HG02884 (cell line): ENCODE results near the gene SLC22A12.

ENCODE experiments used
- ATAC-seq: cut with Tn5 transposase; IDR thresholded peaks from one replicate; pipeline ENCODE4 v1.9.1; 2021; ENCODE audit warnings: mild to moderate bottlenecking, moderate library complexity; ENCODE audit not compliant: unreplicated experiment

Gene SLC22A12

DNA sequence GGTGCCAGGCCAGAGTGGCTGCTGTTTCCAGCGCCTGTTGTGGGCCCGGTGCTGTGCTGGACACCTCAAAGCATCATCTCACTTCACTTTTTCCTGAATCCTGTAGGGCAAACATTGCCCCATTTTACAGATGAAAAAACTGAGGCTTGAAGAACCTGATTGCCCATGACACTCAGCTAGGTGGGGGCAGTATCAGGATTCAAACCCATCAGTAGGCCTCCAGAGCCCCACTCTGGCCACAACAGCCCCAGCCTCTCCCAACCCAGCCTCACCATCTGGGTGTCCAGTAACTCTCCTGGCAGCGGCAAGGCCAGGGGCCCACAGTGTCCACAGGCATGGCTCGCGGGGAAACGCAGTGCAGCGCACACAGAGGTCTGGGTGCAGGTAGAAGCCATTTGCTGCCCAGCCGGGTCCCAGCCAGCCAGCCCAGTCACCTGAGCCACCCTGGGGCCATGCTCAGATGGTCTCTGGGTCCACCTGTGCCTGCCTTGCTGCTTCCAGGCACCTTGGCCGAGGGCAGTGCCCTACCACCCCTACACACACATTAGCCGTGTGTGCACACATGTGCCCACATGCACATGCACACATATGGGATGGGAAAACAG is 11.5 kb downstream of the SLC22A12 start:
- no peak for ATAC-seq

DNA sequence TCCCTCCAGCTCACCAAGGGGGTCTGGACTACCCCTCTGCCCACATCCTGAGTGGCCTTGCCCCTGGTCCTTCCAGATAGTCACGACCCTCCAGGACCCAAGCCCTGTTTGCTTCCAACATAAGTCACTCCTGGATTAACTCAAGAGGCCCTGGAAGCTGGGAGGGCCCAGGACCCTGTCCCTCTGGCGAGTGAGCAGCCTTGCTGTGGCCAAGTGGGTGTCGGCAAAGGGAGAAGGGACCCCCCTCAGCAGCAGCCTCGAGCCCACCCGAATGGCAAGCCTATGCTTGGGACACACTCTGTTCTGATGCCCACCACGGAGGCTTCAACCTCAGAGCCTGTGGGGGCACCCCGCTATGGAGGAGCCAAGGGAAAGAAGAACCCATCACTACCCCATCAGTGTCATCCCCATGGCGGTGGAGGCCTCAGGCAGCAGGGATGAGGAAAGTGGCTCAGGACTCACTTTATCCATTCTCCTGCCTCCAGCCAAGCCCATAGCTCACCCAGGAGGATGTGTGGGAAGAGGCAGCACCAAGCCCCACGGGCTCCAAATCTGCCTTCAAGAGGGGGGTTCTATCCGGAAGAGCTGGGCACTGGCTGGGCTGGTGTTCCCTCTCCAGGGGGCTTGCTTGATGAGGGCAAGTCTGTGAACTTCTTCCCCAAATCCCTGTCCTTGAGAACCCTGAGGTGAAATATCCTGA is 12.5 kb downstream of the SLC22A12 start:
- ATAC-seq: no peak

DNA sequence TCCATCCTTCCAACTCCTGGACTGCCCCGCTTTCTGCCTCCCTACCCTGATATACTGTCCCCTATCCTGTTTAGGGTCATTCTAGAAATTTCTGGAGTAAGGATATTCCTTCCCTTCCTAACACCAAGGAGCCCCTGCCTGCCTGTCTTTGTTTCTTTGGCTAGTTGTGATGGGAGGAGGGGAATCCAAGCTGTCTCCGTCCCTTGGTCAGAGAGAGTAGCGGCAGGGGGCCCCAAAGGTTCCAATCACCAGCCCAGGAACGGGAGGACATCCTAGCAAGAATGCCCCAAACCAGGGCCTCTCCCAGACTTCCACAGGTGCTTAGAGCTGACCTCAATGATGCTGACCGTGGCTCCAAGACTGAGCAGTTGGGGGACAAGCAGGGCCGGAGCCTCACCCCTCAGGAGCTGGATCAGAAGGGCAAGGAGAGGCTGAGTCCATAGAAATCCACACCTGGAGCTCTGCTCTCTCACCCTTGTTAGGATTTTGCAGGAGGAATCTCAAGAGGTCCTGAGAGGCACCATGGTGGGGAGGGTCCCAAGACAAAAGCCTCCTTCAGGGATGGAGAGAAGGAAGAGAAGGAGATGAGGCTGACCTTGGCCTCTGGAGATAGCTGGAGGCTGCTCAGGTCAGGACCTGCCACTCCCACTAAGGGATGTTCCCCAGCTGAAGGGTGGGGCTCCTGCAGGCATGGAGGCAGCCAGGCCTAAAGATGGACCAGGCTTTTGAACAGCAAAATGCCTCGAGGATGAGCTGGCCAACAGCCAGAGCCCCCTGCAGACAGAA is 13.6 kb downstream of the SLC22A12 start:
- ATAC-seq: no peak

- ATAC-seq: no peak
Observed at GRCh38 chr11:64605244-64605560, 14.2 kb downstream of the SLC22A12 start.

- no peak for ATAC-seq
Observed at GRCh38 chr11:64605656-64606585, 14.9 kb downstream of the SLC22A12 start.

DNA sequence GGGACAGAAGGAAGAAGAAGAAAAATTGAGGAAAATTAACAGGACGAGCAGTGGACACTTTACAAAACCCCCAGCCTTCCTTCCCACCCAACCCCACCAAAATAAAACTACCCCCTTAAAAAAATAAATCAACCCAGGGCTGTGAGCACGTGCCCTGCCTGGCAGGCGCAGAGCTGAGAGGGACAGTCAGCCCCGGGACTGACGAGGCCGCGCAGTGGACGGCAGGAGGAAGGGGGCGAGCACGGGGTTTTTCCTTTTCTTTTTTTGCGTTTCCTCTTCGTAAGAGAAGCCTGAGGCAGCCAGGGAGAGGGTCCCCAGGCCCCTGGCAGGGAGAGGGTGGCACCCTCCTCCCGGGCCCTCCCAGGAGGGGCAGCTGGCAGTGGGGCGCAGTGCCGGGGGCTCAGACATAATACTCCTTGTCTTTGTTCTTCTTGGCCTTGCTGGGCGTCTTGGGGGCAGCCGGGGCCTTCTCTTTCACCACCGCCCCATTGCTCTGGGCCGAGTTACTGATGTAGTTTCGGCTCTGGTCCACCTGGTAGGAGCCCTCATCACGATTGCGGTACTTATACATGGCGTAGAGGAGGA is 15.9 kb downstream of the SLC22A12 start:
- no peak for ATAC-seq

DNA sequence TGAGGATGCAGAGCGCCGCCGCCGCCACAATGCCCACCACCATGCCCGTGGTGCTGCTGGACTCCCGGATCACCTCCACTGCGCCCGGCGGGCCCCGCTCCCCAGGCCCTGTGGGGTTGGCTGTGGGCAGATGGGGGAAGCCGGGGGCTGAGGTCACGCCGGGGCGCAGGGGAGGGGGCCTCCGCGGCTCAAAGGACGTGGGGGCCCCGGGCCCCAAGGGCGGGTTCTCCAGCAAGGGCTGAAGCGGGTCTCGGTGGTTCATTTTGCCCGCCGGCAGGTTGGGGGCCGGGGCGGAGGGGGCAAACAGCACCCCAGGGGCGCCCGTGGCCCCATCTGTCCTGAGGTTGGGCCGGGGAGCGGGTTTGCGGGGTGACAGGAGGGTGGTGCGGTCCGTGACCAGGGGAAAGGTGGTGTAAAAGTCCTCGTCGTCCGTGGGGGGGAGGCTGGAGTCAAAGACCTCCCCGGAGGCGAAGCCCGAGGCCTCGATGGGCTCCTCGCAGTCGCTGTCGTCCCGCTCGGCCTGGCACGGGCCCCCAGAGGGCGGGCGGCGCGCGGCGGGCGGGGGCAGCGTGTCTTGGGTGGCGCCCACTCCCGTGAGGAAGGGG is 16.5 kb downstream of the SLC22A12 start:
- no peak for ATAC-seq

- no peak for ATAC-seq
Observed at GRCh38 chr11:64608046-64608445, 17.0 kb downstream of the SLC22A12 start.

- no peak for ATAC-seq
Observed at GRCh38 chr11:64608636-64609035, 17.6 kb downstream of the SLC22A12 start.

GRCh38 chr11:64609436-64610047 is 18.5 kb downstream of the SLC22A12 start:
- no peak for ATAC-seq

DNA sequence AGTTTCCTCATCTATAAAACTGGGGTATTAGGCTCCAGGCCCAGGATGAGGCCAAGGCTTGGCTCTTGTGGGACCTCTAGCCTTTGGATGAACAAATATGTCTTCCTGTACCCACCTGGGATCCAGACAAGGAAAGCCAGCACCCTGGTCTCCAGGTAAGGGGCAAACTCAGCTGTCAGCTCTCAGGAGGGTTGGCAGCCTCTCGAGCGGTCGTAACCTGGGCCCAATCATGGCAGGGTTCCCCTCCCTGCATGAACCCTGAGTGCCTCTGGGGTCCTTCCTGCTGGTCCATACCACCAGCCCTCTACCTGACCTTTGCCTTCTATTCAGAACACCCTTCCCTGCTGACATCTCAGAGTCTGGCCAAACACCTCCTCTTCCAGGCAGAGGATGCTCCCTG is 19.6 kb downstream of the SLC22A12 start:
- ATAC-seq: no peak

DNA sequence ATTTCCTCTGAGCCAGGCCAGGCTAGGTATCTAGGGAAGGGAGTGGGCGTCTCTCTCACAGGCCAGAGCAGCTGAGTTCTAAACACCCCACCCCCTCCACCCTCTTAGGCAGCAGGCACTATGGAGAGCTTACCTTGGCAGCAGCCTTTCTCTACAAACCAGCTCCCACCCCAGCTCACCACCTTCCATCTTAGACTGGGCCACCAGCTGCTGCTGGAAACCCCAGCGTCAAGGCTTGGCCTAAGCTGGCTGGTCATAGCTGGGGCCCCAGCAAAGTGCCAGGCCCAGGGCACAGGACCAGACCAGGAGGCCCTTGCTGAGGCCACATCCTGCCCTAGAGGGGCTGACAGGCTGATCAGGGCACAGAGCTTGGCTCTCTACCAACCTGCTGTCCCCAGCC is 20.2 kb downstream of the SLC22A12 start:
- ATAC-seq: no peak

- ATAC-seq: no peak
Observed at GRCh38 chr11:64611869-64612646, 21.0 kb downstream of the SLC22A12 start.

GRCh38 chr11:64613648-64614047 is 22.6 kb downstream of the SLC22A12 start:
- no peak for ATAC-seq

- ATAC-seq: no peak
Observed at GRCh38 chr11:64614917-64615316, 23.9 kb downstream of the SLC22A12 start.

DNA sequence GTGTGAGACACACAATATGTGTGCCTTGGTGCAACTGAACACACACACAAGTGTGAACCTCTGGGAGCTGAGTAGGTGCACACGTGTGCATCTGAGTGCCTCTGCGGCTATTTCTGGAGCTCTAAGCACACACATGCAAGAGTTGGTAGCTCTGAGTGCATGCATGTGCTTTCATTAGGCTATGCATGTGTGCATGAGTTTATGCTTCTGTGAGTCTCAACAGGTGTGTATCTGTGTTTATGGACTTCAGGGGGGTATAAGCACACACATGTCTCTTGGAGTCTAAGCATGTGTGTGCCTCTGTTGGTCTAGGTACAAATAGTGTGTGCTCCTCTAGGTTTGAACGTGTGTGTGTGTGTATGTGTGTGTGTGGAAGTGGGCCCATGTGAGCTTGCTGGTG is 25.8 kb downstream of the SLC22A12 start:
- ATAC-seq: no peak

- no peak for ATAC-seq
Observed at GRCh38 chr11:64619196-64619595, 28.2 kb downstream of the SLC22A12 start.

- ATAC-seq: no peak
Observed at GRCh38 chr11:64619811-64620380, 28.9 kb downstream of the SLC22A12 start.
